A673 (cell line): Measurements from ENCODE around the gene DLGAP1. TPM values are rescaled to one million over a fixed set of nuclear protein-coding genes. Genes with fewer than 3 reads are reported as not detected.

ENCODE experiments used
- BruUV-seq: library from RNA; stranded (reverse); fragments of 400-500 nt; replicated peaks from 2 replicates; lab custom pipeline; 2021; lab: Mats Ljungman, UMichigan
- CTCF ChIA-PET: fragments of 300-600 bp; sonication (Branson Sonifier 250); formaldehyde crosslinking; loops from one replicate; lab custom pipeline; 2022; ENCODE audit warnings: antibody characterized with exemption; lab: Charles Lee
- POLR2A ChIA-PET: fragments of 300-600 bp; sonication (Branson Sonifier 250); formaldehyde crosslinking; loops from one replicate; lab custom pipeline; 2022; ENCODE audit warnings: antibody characterized with exemption; ENCODE audit not compliant: low non-redundant PET; lab: Charles Lee
- DNase-seq: peaks from one replicate; pipeline ENCODE4 v3.0.0-alpha.2; 2015; ENCODE audit warnings: low spot score
- H3K27ac ChIP-seq: fragments of 200-600 bp; sonication (generic); 2 replicates; pipeline ENCODE4 v1.5.1; 2016; ENCODE audit warnings: mixed run types, low read depth, mild to moderate bottlenecking, mixed read lengths, antibody characterized with exemption, low read length; ENCODE audit not compliant: poor library complexity, severe bottlenecking
- H3K27me3 ChIP-seq: fragments of 200-600 bp; sonication (generic); replicated peaks from 2 replicates; pipeline ENCODE4 v1.6.1; 2017; ENCODE audit warnings: mixed run types, low read depth, mild to moderate bottlenecking, mixed read lengths, antibody characterized with exemption, low read length; ENCODE audit not compliant: insufficient read depth, poor library complexity
- H3K36me3 ChIP-seq: fragments of 200-600 bp; sonication (generic); 2 replicates; pipeline ENCODE4 v1.6.1; 2016; ENCODE audit warnings: mixed run types, mild to moderate bottlenecking, mixed read lengths, antibody characterized with exemption, low read length; ENCODE audit not compliant: insufficient read depth, poor library complexity, severe bottlenecking
- H3K4me1 ChIP-seq: fragments of 200-600 bp; sonication (generic); 2 replicates; pipeline ENCODE4 v1.6.1; 2017; ENCODE audit warnings: mixed run types, mild to moderate bottlenecking, mixed read lengths, antibody characterized with exemption, low read length; ENCODE audit not compliant: insufficient read depth, poor library complexity, severe bottlenecking
- H3K4me3 ChIP-seq: fragments of 200-600 bp; sonication (generic); 2 replicates; pipeline ENCODE4 v1.5.1; 2016; ENCODE audit warnings: low read depth, mixed run types, mild to moderate bottlenecking, mixed read lengths, low read length; ENCODE audit not compliant: poor library complexity, severe bottlenecking
- H3K9me3 ChIP-seq: fragments of 200-600 bp; sonication (generic); 2 replicates; pipeline ENCODE4 v1.6.1; 2016; ENCODE audit warnings: mixed run types, low read depth, mild to moderate bottlenecking, mixed read lengths, antibody characterized with exemption, low read length; ENCODE audit not compliant: poor library complexity, severe bottlenecking
- CTCF ChIP-seq: fragments of 300-800, 200-600 bp; sonication (generic); conservative IDR thresholded peaks from 2 replicates; pipeline ENCODE4 v1.5.1; 2017; ENCODE audit warnings: low read depth, mild to moderate bottlenecking, antibody characterized with exemption, low read length, moderate library complexity, mixed read lengths
- EZH2 ChIP-seq: fragments of 200-600 bp; sonication (generic); IDR thresholded peaks from 2 replicates; pipeline ENCODE4 v1.6.1; 2017; ENCODE audit warnings: borderline replicate concordance, low read depth, mild to moderate bottlenecking, mixed read lengths, antibody characterized with exemption, low read length; ENCODE audit not compliant: poor library complexity, severe bottlenecking
- intact Hi-C: fragments of 100-400 bp; cut with micrococcal nuclease; formaldehyde crosslinking; loops from one replicate; pipeline ENCODE4 v1.10.0; 2022; ENCODE audit not compliant: unreplicated experiment
- total RNA-seq: library from RNA; stranded (reverse); gene quantifications from 2 replicates; pipeline ENCODE4 v1.2.3, GENCODE V29; 2021

The DLGAP1 gene
- total RNA-seq, 1 experiment from 2014 or later = 135 TPM

DNA sequence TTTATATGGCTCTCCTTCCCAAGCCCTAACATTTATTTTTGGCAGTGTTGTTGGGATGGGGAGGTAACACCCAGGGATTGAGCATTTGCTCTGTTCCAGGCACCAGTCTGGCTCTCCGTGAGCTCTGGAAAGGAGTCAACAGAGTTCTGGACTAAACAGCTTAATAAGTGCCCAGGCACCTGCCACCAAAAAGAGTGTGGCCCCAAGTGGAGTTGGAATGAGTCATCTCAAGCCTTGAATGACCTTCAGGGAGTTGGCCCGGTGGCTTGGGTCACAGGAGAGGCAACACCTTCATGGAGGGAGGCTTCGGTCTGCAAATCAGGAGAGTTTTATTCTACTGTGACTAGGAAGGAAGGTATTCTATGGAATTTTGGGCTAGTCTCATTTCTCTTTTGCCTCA is 203.2 kb downstream of the DLGAP1 start:
- no peaks in the 10 kb centered on the region for H3K9me3 ChIP-seq
- no TSS peak for BruUV-seq
- H3K27ac ChIP-seq = no peak overlapping the region
- peaks cover 39% of the 10 kb centered on the region for H3K4me1 ChIP-seq
- ChIA-PET POLR2A (no interaction called here), CTCF (no interaction called here)
- intact Hi-C loops = loop anchor here (10.0 kb wide), 1 partner anchor 203 kb away; the partner anchor contains the start of gene DLGAP1
- H3K4me3 ChIP-seq = no peak overlapping the region
- H3K36me3 ChIP-seq = no peaks in the 10 kb centered on the region
- H3K27me3 ChIP-seq = no peaks in the 10 kb centered on the region
- no peak for TF ChIP-seq EZH2
- TF ChIP-seq CTCF = no peak
- DNase-seq = no peak

DNA sequence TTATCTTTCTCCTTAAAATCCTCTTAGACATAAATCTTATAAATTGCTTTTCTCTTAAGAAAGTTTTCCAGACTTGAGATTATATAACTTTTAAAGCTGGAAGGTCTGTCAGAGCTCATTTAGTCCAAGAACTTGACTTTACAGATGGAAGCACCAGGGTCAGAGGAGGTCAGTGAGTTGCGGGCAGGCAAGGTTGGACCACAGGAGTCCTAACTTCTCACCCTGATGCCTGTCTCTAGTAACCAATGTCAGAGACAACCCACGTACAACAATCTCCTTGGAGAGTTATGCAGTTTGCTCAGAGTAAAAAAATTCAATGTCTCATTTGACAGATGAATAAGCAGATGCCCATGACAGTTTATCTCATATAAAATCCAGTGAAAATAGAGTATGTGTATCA is 203.9 kb downstream of the DLGAP1 start:
- H3K4me1 ChIP-seq = peaks cover 32% of the 10 kb centered on the region
- no peak overlapping the region for H3K27ac ChIP-seq
- CTCF ChIA-PET = no interaction called here
- no peaks in the 10 kb centered on the region for H3K9me3 ChIP-seq
- H3K4me3 ChIP-seq = no peak overlapping the region
- no peak for TF ChIP-seq EZH2
- TF ChIP-seq CTCF = no peak
- DNase-seq = no peak
- no peaks in the 10 kb centered on the region for H3K36me3 ChIP-seq
- H3K27me3 ChIP-seq = no peaks in the 10 kb centered on the region
- intact Hi-C loops = loop anchor here (10.0 kb wide), 1 partner anchor 204 kb away; the partner anchor contains the start of gene DLGAP1
- POLR2A ChIA-PET = no interaction called here
- BruUV-seq = no TSS peak

DNA sequence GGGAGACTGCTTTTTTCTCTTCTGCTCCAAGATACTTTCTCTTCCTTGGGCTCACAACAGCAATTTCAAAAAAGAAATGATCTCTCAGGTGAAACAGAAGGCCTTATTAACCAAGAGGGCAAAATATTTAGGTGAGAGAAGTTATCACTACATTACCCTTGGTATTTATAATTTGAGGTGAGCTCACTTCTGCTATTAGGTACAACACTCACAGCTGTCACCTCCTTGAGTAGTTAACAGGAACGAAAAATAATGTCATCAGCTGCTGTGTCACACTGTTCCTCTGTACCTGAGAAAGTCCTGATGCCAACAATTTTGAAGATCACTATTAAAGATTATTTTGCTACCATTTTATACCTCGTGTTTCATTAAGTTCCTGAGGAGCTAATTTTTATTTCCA is 205.0 kb downstream of the DLGAP1 start:
- DNase-seq = no peak
- POLR2A ChIA-PET = no interaction called here

More for the DNA sequence above, 205.0 kb downstream of the DLGAP1 start:
- CTCF ChIA-PET = no interaction called here
- Histone ChIP-seq H3K36me3 (no peaks in the 10 kb centered on the region), H3K4me3 (no peak overlapping the region), H3K4me1 (peaks cover 22% of the 10 kb centered on the region), H3K9me3 (no peaks in the 10 kb centered on the region), H3K27me3 (no peaks in the 10 kb centered on the region), H3K27ac (no peak overlapping the region)
- no TSS peak for BruUV-seq
- TF ChIP-seq CTCF (no peak), EZH2 (no peak)
- intact Hi-C loops = loop anchor here (10.0 kb wide), 1 partner anchor 205 kb away; the partner anchor contains the start of gene DLGAP1
